Measurements from ENCODE around the gene NTM.
"Not testable (repeated sequence)": the region's sequence is repeated elsewhere in the genome, so short reads cannot be mapped to it uniquely, and the experiment has no call there.

The NTM gene

DNA sequence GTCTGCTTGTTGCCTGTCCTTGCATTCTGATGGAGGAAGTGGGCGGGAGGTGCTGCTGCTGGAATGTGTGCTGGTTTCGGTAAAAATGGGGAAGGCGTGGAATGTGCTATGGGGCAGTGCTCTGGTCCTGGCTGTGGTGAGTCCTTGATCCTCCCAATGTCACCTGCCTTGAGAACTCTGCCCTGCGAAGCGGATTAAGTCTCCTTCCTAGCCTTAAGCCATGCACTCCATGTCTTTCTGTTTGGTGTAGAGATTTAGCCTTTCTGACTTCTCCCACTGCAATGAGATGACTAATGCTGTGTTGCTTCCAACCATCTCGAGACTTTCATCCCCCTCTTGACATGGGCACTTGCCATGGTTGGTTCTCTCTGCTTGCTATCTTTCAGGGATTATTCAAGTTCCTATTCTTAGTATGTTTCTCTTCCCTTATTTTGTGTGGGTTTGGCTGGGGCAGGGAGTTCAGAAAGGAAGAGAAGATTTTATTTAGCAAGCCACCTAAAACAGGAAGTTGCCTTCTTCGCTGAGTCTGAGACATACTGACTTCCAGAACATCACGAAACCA, 687.9 kb downstream of the NTM start:
- FAIRE-seq (no peak), DNase-seq (ENCODE audit: extremely low spot score, insufficient read length, low read depth) (no peak)

GRCh38 chr11:132060567-132060966, 690.2 kb downstream of the NTM start:
- FAIRE-seq (no peak), DNase-seq (ENCODE audit: extremely low spot score, insufficient read length, low read depth) (no peak)

- DNase-seq (ENCODE audit: extremely low spot score, insufficient read length, low read depth) (no peak), FAIRE-seq (no peak)
Measured at GRCh38 chr11:132062031-132062430, 691.6 kb downstream of the NTM start.

GRCh38 chr11:132062541-132062940, 692.1 kb downstream of the NTM start:
- FAIRE-seq = no peak
- DNase-seq (ENCODE audit: extremely low spot score, insufficient read length, low read depth) = no peak

GRCh38 chr11:132064987-132065620, 694.7 kb downstream of the NTM start:
- no peak for FAIRE-seq
- DNase-seq (ENCODE audit: extremely low spot score, insufficient read length, low read depth) = no peak

GRCh38 chr11:132068556-132068955, 698.1 kb downstream of the NTM start:
- DNase-seq (ENCODE audit: extremely low spot score, insufficient read length, low read depth) (no peak), FAIRE-seq (no peak)

DNA sequence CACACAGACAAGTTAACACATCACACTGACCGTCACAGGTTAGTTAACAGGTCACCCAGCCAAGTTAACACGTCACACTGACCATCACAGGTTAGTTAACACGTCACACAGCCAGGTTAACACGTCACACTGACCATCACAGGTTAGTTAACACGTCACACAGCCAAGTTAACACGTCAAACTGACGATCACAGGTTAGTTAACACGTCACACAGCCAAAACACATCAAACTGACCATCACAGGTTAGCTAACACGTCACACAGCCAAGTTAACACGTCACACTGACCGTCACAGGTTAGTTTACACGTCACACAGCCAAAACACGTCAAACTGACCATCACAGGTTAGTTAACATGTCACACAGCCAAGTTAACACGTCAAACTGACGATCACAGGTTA, 699.2 kb downstream of the NTM start:
- not testable (repeated sequence) for FAIRE-seq; DNase-seq (ENCODE audit: extremely low spot score, insufficient read length, low read depth)

- DNase-seq (ENCODE audit: extremely low spot score, insufficient read length, low read depth); FAIRE-seq: not testable (repeated sequence)
Measured at GRCh38 chr11:132070907-132071306, 700.5 kb downstream of the NTM start.

GRCh38 chr11:132072044-132072857, 701.8 kb downstream of the NTM start:
- DNase-seq (ENCODE audit: extremely low spot score, insufficient read length, low read depth) = no peak
- no peak for FAIRE-seq

DNA sequence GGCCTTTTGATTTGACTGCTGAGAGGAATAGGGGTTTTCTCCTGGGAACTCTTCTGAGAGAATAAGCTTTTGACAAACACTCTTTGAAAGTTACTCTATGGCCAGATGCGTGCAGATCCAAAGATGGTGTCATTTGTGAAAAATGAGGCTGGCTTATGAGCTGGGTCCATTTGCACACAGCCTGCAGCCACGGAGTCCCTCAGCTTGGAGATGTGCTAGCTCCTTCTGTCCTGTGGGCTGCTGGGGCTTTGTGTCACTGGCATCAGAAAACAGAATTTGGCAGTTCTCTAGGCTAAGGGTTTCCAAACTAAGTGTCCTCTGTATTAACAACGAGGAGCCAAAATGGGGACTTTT, 702.4 kb downstream of the NTM start:
- DNase-seq (ENCODE audit: extremely low spot score, insufficient read length, low read depth) (no peak), FAIRE-seq (no peak)

- FAIRE-seq (no peak), DNase-seq (ENCODE audit: extremely low spot score, insufficient read length, low read depth) (no peak)
Measured at GRCh38 chr11:132073787-132074186, 703.4 kb downstream of the NTM start.

- no peak for DNase-seq (ENCODE audit: extremely low spot score, insufficient read length, low read depth)
- no peak for FAIRE-seq
Measured at GRCh38 chr11:132075447-132075846, 705.0 kb downstream of the NTM start.

- no peak for DNase-seq (ENCODE audit: extremely low spot score, insufficient read length, low read depth)
- no peak for FAIRE-seq
Measured at GRCh38 chr11:132077416-132077815, 707.0 kb downstream of the NTM start.

- no peak for FAIRE-seq
Measured at GRCh38 chr11:132078264-132079076, 708.1 kb downstream of the NTM start.

DNA sequence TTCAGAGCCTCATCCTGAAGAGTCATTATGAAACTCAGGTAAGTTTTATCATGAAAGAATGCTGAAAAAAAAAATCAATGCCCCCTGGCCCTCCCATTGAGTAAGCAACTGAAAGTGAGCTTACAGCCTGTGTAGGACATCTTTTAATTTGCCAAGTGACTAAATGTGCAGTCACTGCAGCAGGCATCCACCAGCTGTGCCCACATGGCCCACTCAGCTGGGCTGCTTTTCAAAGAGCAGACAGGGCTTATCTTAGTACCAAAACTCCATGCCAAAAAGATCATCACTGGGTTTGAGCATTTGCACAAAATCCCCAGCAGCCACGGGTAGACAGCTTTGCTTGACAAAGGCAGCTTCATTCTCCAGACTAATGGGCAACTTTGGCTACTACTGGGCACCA, 709.7 kb downstream of the NTM start:
- no peak for FAIRE-seq
- no peak for DNase-seq (ENCODE audit: extremely low spot score, insufficient read length, low read depth)

More at GRCh38 chr11:132078264-132079076, 708.1 kb downstream of the NTM start:
- no peak for DNase-seq (ENCODE audit: extremely low spot score, insufficient read length, low read depth)

DNA sequence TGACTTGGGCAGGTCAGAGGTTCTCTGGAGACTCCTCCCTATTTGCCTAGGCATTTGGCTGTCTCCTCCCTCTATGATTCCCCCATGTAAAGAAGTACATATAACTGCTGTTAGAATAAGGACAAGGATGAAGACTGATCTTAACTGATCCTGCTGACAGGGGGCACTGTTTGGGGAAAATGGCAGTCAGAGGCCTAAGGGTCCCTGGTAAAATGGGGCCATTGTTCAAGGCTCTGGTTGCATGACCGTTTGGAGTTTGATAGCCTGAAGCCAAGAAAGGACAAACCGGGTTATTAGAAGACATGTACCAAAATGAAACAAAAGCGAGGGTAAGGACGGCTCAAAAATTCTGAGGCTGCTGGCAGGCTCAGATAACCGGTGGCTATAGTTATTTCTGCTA, 712.2 kb downstream of the NTM start:
- DNase-seq (ENCODE audit: extremely low spot score, insufficient read length, low read depth) (no peak), FAIRE-seq (no peak)

DNA sequence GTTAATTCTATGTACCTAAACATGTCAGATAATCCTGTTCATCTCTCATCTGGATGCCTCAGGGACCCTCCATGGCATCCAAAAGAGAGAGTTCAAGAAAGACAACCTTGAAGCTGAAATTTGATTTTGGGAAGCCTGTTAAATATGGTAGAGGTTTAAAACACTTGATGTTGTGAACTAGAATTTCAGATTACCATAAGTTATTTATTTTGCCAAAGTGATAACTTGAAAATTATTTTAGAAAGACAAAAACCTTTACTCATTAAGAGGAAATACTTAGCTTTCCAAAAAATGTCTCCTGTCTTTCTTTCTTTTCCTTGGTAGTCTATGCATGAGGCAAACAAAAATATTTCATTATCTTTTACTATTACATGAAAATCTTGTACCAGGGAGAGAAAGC, 714.0 kb downstream of the NTM start:
- FAIRE-seq = no peak
- DNase-seq (ENCODE audit: extremely low spot score, insufficient read length, low read depth) = no peak

DNA sequence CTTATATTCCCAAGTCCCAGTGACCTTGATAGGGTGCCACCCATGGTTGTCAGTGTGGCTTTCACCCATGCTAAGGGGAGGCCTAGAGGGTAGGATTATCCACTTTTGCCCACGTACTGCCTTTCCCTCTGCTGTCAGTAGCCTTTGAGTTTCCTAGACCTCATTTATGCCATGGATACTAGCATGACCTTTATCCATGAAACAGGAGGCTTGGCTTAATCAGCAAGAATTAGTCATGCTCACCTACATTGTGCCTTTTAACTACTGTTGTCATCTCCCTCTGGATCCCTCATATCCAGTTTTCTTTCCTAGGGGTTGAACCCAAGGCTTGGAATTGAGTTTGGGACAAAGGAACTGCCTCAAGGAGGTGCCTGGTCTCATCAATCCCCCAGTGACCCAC, 716.7 kb downstream of the NTM start:
- FAIRE-seq (no peak), DNase-seq (ENCODE audit: extremely low spot score, insufficient read length, low read depth) (no peak)

- FAIRE-seq (no peak), DNase-seq (ENCODE audit: extremely low spot score, insufficient read length, low read depth) (no peak)
Measured at GRCh38 chr11:132088551-132088950, 718.1 kb downstream of the NTM start.

- no peak for FAIRE-seq
- no peak for DNase-seq (ENCODE audit: extremely low spot score, insufficient read length, low read depth)
Measured at GRCh38 chr11:132093536-132094259, 723.3 kb downstream of the NTM start.

Measured in GM18507 (cell line).